PFSK-1 (cell line): Measurements from ENCODE around the gene JOSD1.

Source experiments
- FOXP2 ChIP-seq: optimal IDR thresholded peaks from 2 replicates; pipeline ENCODE3; 2011; ENCODE audit warnings: borderline replicate concordance, control low read depth, inconsistent platforms; ENCODE audit not compliant: insufficient read depth; ENCODE audit errors: extremely low read length, extremely low read depth
- POLR2AphosphoS5 ChIP-seq: IDR thresholded peaks from 2 replicates; pipeline ENCODE4 v1.6.1; 2012; ENCODE audit warnings: low read depth, mild to moderate bottlenecking, control low read depth, low read length, moderate library complexity
- SIN3A ChIP-seq: IDR thresholded peaks from 2 replicates; pipeline ENCODE4 v1.6.1; 2012; ENCODE audit warnings: mild to moderate bottlenecking, low read length, moderate library complexity, borderline replicate concordance; ENCODE audit not compliant: insufficient read depth
- TAF1 ChIP-seq: IDR thresholded peaks from 2 replicates; pipeline ENCODE4 v1.6.1; 2012; ENCODE audit warnings: low read length, control low read depth, borderline replicate concordance; ENCODE audit not compliant: insufficient read depth
- TF ChIP-seq, protein P1 (sequence below), 2 experiments: IDR thresholded peaks; 2 replicates each; pipeline versions ENCODE4 v1.6.1 to v1.8.0; 2011 to 2012; ENCODE audit warnings: low read depth in 2 of 2, low read length in 2 of 2, control low read depth in 1 of 2, inconsistent platforms in 1 of 2, mild to moderate bottlenecking in 1 of 2, moderate library complexity in 1 of 2; ENCODE audit not compliant: insufficient read depth in 1 of 2

Gene JOSD1

GRCh38 chr22:38652859-38653258, 47.9 kb downstream of the JOSD1 start:
- TF ChIP-seq SIN3A (no peak), FOXP2 (no peak), TAF1 (no peak), POLR2AphosphoS5 (no peak)
- TF ChIP-seq, protein P1, sequence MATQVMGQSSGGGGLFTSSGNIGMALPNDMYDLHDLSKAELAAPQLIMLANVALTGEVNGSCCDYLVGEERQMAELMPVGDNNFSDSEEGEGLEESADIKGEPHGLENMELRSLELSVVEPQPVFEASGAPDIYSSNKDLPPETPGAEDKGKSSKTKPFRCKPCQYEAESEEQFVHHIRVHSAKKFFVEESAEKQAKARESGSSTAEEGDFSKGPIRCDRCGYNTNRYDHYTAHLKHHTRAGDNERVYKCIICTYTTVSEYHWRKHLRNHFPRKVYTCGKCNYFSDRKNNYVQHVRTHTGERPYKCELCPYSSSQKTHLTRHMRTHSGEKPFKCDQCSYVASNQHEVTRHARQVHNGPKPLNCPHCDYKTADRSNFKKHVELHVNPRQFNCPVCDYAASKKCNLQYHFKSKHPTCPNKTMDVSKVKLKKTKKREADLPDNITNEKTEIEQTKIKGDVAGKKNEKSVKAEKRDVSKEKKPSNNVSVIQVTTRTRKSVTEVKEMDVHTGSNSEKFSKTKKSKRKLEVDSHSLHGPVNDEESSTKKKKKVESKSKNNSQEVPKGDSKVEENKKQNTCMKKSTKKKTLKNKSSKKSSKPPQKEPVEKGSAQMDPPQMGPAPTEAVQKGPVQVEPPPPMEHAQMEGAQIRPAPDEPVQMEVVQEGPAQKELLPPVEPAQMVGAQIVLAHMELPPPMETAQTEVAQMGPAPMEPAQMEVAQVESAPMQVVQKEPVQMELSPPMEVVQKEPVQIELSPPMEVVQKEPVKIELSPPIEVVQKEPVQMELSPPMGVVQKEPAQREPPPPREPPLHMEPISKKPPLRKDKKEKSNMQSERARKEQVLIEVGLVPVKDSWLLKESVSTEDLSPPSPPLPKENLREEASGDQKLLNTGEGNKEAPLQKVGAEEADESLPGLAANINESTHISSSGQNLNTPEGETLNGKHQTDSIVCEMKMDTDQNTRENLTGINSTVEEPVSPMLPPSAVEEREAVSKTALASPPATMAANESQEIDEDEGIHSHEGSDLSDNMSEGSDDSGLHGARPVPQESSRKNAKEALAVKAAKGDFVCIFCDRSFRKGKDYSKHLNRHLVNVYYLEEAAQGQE (IDR thresholded peaks at IDR 0.05; ENCODE audit: insufficient read depth in 1 of 2, low read depth in 2 of 2, low read length in 2 of 2), result no peak

DNA sequence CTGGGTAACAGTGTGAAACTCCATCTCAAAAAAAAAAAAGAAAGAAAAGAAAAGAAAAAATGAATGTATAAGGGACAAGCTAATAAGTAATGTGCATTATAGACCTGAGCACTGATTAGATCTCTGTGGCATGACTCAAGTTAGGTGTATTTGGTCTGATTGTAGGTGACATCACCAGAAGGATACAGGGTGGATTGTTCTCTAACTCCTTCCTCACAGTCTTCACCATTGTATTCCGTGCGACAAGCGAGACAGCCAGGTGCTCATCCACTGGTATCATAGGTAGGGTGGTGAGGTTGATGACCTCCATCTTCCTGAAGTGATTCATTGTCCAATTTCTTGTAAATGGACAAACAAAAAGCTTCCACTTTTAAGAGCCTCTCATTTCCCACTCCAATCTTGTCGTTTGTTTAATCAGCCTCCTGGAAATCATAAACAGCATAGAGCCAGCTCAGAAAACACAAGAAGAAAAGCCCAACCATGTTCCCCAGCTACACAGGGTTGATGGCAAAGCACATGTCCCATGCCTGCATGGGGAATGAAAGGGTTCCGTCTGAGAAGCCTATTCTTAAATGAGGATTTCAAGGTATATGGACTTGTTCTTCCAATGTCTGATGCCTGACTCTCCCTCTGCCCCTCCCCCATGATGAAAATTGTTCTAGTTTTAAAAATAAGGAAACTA, 50.8 kb downstream of the JOSD1 start:
- no peak for TF ChIP-seq POLR2AphosphoS5
- no peak for TF ChIP-seq SIN3A
- TF ChIP-seq TAF1, result no peak
- TF ChIP-seq, protein P1 (IDR thresholded peaks at IDR 0.05; ENCODE audit: insufficient read depth in 1 of 2, low read depth in 2 of 2, low read length in 2 of 2), result no peak
- TF ChIP-seq FOXP2, result no peak

GRCh38 chr22:38645430-38645829, 55.3 kb downstream of the JOSD1 start:
- TF ChIP-seq TAF1, result no peak
- no peak for TF ChIP-seq FOXP2
- TF ChIP-seq, protein P1 (IDR thresholded peaks at IDR 0.05; ENCODE audit: insufficient read depth in 1 of 2, low read depth in 2 of 2, low read length in 2 of 2), result no peak
- no peak for TF ChIP-seq SIN3A
- no peak for TF ChIP-seq POLR2AphosphoS5

GRCh38 chr22:38641476-38642040, 59.2 kb downstream of the JOSD1 start:
- no peak for TF ChIP-seq SIN3A
- TF ChIP-seq, protein P1 (IDR thresholded peaks at IDR 0.05; ENCODE audit: insufficient read depth in 1 of 2, low read depth in 2 of 2, low read length in 2 of 2), result no peak
